ENCODE results near the gene ACO1. TPM values are rescaled to one million over a fixed set of nuclear protein-coding genes. Genes with fewer than 3 reads are reported as not detected.

ACO1 gene
- total RNA-seq, 1 donor from 2014 or later = 33.7 TPM

GRCh38 chr9:32393911-32394310 lies 9.5 kb downstream of the ACO1 start:
- Mint-ChIP-seq H3K4me1 (peaks cover 8% of the 10 kb centered on the region), H3K27me3 (ENCODE audit: low read depth) (no peaks in the 10 kb centered on the region), H3K9me3 (no peaks in the 10 kb centered on the region), H3K36me3 (ENCODE audit: low read depth) (no peaks in the 10 kb centered on the region), H3K4me3 (no peak overlapping the region), H3K27ac (ENCODE audit: unreplicated experiment) (no peak overlapping the region)
- TF ChIP-seq, protein P1, sequence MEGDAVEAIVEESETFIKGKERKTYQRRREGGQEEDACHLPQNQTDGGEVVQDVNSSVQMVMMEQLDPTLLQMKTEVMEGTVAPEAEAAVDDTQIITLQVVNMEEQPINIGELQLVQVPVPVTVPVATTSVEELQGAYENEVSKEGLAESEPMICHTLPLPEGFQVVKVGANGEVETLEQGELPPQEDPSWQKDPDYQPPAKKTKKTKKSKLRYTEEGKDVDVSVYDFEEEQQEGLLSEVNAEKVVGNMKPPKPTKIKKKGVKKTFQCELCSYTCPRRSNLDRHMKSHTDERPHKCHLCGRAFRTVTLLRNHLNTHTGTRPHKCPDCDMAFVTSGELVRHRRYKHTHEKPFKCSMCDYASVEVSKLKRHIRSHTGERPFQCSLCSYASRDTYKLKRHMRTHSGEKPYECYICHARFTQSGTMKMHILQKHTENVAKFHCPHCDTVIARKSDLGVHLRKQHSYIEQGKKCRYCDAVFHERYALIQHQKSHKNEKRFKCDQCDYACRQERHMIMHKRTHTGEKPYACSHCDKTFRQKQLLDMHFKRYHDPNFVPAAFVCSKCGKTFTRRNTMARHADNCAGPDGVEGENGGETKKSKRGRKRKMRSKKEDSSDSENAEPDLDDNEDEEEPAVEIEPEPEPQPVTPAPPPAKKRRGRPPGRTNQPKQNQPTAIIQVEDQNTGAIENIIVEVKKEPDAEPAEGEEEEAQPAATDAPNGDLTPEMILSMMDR (conservative IDR thresholded peaks at IDR 0.05) = no peak
- no peak for DNase-seq (ENCODE audit: low read depth, low spot score)

DNA sequence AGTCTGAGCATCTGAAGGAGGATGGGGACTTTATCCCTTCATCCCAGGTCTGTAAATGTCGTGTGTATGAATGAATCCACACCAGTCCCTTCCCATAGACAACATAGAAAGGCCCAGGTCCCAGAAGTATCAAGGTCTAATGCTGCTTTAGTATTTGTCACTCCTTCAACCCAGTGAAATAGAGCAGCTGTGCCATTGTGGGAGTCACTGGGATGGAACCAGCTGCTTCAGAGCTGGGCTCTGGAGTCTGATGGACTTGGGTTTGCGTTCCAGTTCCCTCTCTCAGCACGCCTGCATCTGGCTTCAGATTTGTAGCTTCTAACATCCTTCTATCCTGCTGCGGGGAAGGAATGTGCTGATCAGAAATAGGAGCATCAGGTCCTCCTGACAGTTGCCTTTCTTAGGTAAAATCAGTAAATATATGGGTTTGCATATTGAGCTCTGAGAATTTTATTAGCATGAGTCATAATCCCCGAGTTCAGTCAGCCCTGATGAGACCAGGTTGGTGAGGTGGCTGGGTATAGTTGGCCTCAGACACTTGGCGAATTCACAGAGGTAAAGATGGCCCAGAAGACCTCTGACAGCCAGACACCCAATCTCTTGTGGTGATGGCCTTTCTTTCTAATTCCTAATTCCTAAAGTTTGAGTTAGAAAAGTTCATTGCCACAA lies 10.1 kb downstream of the ACO1 start:
- no peaks in the 10 kb centered on the region for H3K9me3 Mint-ChIP-seq
- H3K36me3 Mint-ChIP-seq (ENCODE audit: low read depth) = no peaks in the 10 kb centered on the region
- no peak overlapping the region for H3K27ac Mint-ChIP-seq (ENCODE audit: unreplicated experiment)
- TF ChIP-seq, protein P1 (conservative IDR thresholded peaks at IDR 0.05) = no peak
- H3K4me3 Mint-ChIP-seq = no peak overlapping the region
- no peaks in the 10 kb centered on the region for H3K27me3 Mint-ChIP-seq (ENCODE audit: low read depth)
- H3K4me1 Mint-ChIP-seq = peaks cover 14% of the 10 kb centered on the region
- no peak for DNase-seq (ENCODE audit: low read depth, low spot score)

DNA sequence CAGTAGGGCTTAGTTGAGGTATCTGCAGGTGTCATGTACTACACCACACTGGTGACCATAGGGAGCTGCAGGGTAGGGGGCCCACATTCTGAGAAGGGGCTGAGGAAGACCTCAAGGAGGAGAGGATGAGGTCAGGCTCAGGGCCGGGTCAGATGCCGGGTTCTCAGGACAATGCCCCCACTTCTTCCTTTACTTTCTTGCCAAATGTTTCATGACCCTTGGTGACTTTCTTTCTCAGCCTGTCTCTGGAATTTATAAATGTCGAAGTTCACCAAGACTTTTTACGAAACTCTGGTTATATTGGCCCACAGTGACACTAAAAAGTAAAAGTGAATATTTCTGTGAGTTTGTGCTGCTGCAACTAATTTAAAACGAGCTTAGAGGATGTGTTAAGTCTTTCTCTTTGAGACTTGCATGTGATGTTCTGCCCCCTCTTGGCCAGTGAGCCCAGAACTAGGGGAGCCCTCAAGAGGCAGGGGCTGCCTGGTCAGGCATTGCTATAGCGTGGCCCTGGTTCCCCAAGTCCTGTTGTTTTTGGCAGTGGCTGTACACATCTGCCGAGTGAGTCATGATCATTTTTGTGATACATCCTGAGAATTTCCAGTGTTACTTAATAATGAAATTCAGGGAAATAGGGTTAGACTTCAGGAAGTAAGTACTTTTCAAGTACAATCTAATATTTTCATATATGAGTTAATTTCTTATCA lies 11.2 kb downstream of the ACO1 start:
- no peak for DNase-seq (ENCODE audit: low read depth, low spot score)
- Mint-ChIP-seq H3K27me3 (ENCODE audit: low read depth) (no peaks in the 10 kb centered on the region), H3K4me3 (no peak overlapping the region), H3K36me3 (ENCODE audit: low read depth) (no peaks in the 10 kb centered on the region), H3K9me3 (no peaks in the 10 kb centered on the region), H3K4me1 (peaks cover 14% of the 10 kb centered on the region), H3K27ac (ENCODE audit: unreplicated experiment) (no peak overlapping the region)
- TF ChIP-seq, protein P1 (conservative IDR thresholded peaks at IDR 0.05) = no peak

GRCh38 chr9:32398207-32398606 lies 13.8 kb downstream of the ACO1 start:
- Mint-ChIP-seq H3K27me3 (ENCODE audit: low read depth) (no peaks in the 10 kb centered on the region), H3K36me3 (ENCODE audit: low read depth) (no peaks in the 10 kb centered on the region), H3K27ac (ENCODE audit: unreplicated experiment) (no peak overlapping the region), H3K4me3 (no peak overlapping the region), H3K4me1 (peaks cover 14% of the 10 kb centered on the region), H3K9me3 (no peaks in the 10 kb centered on the region)
- no peak for DNase-seq (ENCODE audit: low read depth, low spot score)
- TF ChIP-seq, protein P1 (conservative IDR thresholded peaks at IDR 0.05) = no peak

- H3K4me1 Mint-ChIP-seq = peaks cover 14% of the 10 kb centered on the region
- TF ChIP-seq, protein P1 (conservative IDR thresholded peaks at IDR 0.05) = no peak
- H3K36me3 Mint-ChIP-seq (ENCODE audit: low read depth) = no peaks in the 10 kb centered on the region
- no peak for DNase-seq (ENCODE audit: low read depth, low spot score)
- no peaks in the 10 kb centered on the region for H3K27me3 Mint-ChIP-seq (ENCODE audit: low read depth)
- H3K27ac Mint-ChIP-seq (ENCODE audit: unreplicated experiment) = no peak overlapping the region
- H3K4me3 Mint-ChIP-seq = no peak overlapping the region
- no peaks in the 10 kb centered on the region for H3K9me3 Mint-ChIP-seq
Observed at GRCh38 chr9:32399110-32399815, 14.8 kb downstream of the ACO1 start.

Data from neural crest cell (in vitro differentiated cells).